Mammary epithelial cell (primary cell): ENCODE measurements around the gene SETX.

Experiments
- EZH2 ChIP-seq: IDR thresholded peaks from 2 replicates; pipeline ENCODE4 v1.6.1; 2012; ENCODE audit warnings: low read length, inconsistent platforms, borderline replicate concordance
- TF ChIP-seq, protein P1 (sequence below), 2 donors: IDR thresholded peaks in 1 of 2; conservative IDR thresholded peaks in 1 of 2; 2 replicates each; pipeline ENCODE4 v1.5.1; 2011 to 2012; ENCODE audit warnings: inconsistent platforms in 2 of 2, low read length in 2 of 2, mild to moderate bottlenecking in 2 of 2, control low read depth in 1 of 2, low read depth in 1 of 2; ENCODE audit not compliant: insufficient read depth in 1 of 2; ENCODE audit errors: extremely low read depth in 1 of 2

GRCh38 chr9:132365986-132366385 lies 11.2 kb upstream of the SETX start:
- TF ChIP-seq, protein P1, sequence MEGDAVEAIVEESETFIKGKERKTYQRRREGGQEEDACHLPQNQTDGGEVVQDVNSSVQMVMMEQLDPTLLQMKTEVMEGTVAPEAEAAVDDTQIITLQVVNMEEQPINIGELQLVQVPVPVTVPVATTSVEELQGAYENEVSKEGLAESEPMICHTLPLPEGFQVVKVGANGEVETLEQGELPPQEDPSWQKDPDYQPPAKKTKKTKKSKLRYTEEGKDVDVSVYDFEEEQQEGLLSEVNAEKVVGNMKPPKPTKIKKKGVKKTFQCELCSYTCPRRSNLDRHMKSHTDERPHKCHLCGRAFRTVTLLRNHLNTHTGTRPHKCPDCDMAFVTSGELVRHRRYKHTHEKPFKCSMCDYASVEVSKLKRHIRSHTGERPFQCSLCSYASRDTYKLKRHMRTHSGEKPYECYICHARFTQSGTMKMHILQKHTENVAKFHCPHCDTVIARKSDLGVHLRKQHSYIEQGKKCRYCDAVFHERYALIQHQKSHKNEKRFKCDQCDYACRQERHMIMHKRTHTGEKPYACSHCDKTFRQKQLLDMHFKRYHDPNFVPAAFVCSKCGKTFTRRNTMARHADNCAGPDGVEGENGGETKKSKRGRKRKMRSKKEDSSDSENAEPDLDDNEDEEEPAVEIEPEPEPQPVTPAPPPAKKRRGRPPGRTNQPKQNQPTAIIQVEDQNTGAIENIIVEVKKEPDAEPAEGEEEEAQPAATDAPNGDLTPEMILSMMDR (conservative IDR thresholded peaks at IDR 0.05 in 1 of 2, IDR thresholded peaks at IDR 0.05 in 1 of 2; ENCODE audit: extremely low read depth in 1 of 2, insufficient read depth in 1 of 2, low read depth in 1 of 2, low read length in 2 of 2) = no peak
- no peak for TF ChIP-seq EZH2
